Transverse colon (tissue), 4 donors: Measurements from ENCODE around the gene TJP2. TPM values are rescaled to one million over a fixed set of nuclear protein-coding genes. Genes with fewer than 3 reads are reported as not detected.
"Not testable (repeated sequence)": the region's sequence is repeated elsewhere in the genome, so short reads cannot be mapped to it uniquely, and the experiment has no call there.

Experiments used
- DNase-seq: peaks from one replicate; pipeline ENCODE4 v3.0.0-alpha.2; 2019
- H3K27ac ChIP-seq, 4 donors: fragments of 200-600 bp; sonication (generic); 2 replicates each; pipeline ENCODE4 v1.5.1; 2016 to 2018; ENCODE audit warnings: inconsistent platforms in 4 of 4
- H3K27me3 ChIP-seq: fragments of 200-600 bp; sonication (generic); 2 replicates; pipeline ENCODE4 v1.5.1; 2017; ENCODE audit warnings: inconsistent platforms
- H3K36me3 ChIP-seq, 4 donors: fragments of 200-600 bp; sonication (generic); 2 replicates each; pipeline ENCODE4 v1.5.1; 2017 to 2019; ENCODE audit warnings: inconsistent platforms in 4 of 4
- H3K4me1 ChIP-seq, 4 donors: fragments of 200-600 bp; sonication (generic); 2 replicates each; pipeline ENCODE4 v1.5.1; 2017 to 2020; ENCODE audit warnings: inconsistent platforms in 4 of 4
- H3K4me3 ChIP-seq, 4 donors: fragments of 200-600 bp; sonication (generic); 1 replicate in 1 of 4; 2 replicates in 3 of 4; pipeline versions ENCODE4 v1.5.1 to v1.6.1; 2017 to 2019; ENCODE audit warnings: inconsistent platforms in 4 of 4
- H3K9me3 ChIP-seq, 2 donors: fragments of 200-600 bp; sonication (generic); 2 replicates each; pipeline ENCODE4 v1.5.1; 2017 to 2019; ENCODE audit warnings: inconsistent platforms in 2 of 2
- EP300 ChIP-seq: sonication (generic); formaldehyde crosslinking; IDR thresholded peaks from one replicate; pipeline ENCODE4 v1.6.1; 2017; ENCODE audit warnings: antibody characterized with exemption, low read depth
- POLR2A ChIP-seq: fragments of 450-650 bp; IDR thresholded peaks from one replicate; pipeline ENCODE4 v1.6.1; 2016; ENCODE audit warnings: antibody characterized with exemption, mild to moderate bottlenecking, moderate library complexity
- POLR2AphosphoS5 ChIP-seq, 3 donors: sonication (generic); formaldehyde crosslinking; IDR thresholded peaks; one replicate each; pipeline ENCODE4 v1.6.1; 2016; ENCODE audit warnings: antibody characterized with exemption in 3 of 3
- WGBS, 2 donors: methylation state at CpG; one replicate each; pipeline ENCODE4 v1.1.5; 2018; ENCODE audit warnings: low coverage in 1 of 2; 5-methylcytosine and 5-hydroxymethylcytosine counted together
- in situ Hi-C, 4 donors: fragments of 200-750 bp; cut with MboI; loops; one replicate each; pipeline versions ENCODE4 v1.15.0 to v1.15.1; 2017; ENCODE audit warnings: low sequenced_read_pairs in 3 of 4, low pct_ligation_motif_present in 1 of 4, low pct_unique_long_range_greater_than_20kb in 1 of 4
- intact Hi-C: fragments of 100-400 bp; cut with DNase I; formaldehyde crosslinking; loops from one replicate; pipeline ENCODE4 v1.15.1; 2023; ENCODE audit warnings: low total_unique reads
- total RNA-seq, 4 donors: library from RNA; depleted of rRNA; stranded (reverse); fragments of >200 nt; gene quantifications; one replicate each; pipeline ENCODE4 v1.1.0, GENCODE V29; 2016
- TF ChIP-seq, protein P1 (sequence below), 5 experiments: fragments of 200-600 bp in 3 of 5; fragments of 450-650 bp in 2 of 5; sonication (generic) in 3 of 5; IDR thresholded peaks; 1 replicate in 2 of 5; 2 replicates in 3 of 5; pipeline ENCODE4 v1.5.1; 2016 to 2017; ENCODE audit warnings: antibody characterized with exemption in 5 of 5, inconsistent platforms in 3 of 5, mild to moderate bottlenecking in 2 of 5, moderate library complexity in 1 of 5

Gene TJP2
- total RNA-seq, 4 donors from 2014 or later = 128 to 282 (median 202) TPM

GRCh38 chr9:69299315-69299714 lies 125.2 kb downstream of the TJP2 start:
- DNase-seq = no peak
- Histone ChIP-seq H3K36me3 (no peaks in the 10 kb centered on the region), H3K4me1 (no peaks in the 10 kb centered on the region), H3K9me3 (no peaks in the 10 kb centered on the region), H3K27ac (no peak overlapping the region), H3K4me3 (no peak overlapping the region), H3K27me3 (no peaks in the 10 kb centered on the region)
- WGBS, 2 donors = 62% methylated on average over 1 of the region's 1 CpG; no CpG with 5 or more reads in 1 of the 2 donors
- no peak for TF ChIP-seq POLR2A
- no peak for TF ChIP-seq EP300
- no peak for TF ChIP-seq POLR2AphosphoS5 (IDR thresholded peaks at IDR 0.05)
- TF ChIP-seq, protein P1, sequence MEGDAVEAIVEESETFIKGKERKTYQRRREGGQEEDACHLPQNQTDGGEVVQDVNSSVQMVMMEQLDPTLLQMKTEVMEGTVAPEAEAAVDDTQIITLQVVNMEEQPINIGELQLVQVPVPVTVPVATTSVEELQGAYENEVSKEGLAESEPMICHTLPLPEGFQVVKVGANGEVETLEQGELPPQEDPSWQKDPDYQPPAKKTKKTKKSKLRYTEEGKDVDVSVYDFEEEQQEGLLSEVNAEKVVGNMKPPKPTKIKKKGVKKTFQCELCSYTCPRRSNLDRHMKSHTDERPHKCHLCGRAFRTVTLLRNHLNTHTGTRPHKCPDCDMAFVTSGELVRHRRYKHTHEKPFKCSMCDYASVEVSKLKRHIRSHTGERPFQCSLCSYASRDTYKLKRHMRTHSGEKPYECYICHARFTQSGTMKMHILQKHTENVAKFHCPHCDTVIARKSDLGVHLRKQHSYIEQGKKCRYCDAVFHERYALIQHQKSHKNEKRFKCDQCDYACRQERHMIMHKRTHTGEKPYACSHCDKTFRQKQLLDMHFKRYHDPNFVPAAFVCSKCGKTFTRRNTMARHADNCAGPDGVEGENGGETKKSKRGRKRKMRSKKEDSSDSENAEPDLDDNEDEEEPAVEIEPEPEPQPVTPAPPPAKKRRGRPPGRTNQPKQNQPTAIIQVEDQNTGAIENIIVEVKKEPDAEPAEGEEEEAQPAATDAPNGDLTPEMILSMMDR (IDR thresholded peaks at IDR 0.05) = no peak
- in situ Hi-C loops (no loop called here), intact Hi-C loops (no loop called here)

DNA sequence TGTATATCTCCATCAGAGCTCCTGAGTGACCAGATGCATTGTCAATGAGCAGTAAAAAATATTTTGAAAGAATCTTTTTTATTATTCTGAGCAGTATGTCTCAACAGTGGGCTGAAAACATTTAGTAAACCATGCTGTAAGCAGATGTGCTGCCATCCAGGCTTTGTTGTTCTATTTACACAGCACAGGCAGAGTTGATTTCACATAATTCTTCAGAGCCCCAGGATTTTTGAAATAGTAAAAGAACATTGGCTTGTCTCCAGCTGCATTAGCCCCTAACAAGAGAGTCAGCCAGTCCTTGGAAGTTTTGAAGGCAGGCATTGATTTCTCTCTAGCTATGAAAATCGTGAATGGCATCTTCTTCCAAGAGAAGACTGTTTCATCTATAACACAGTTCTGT lies 125.7 kb downstream of the TJP2 start:
- no peaks in the 10 kb centered on the region for H3K27me3 ChIP-seq
- no peak overlapping the region for H3K27ac ChIP-seq
- H3K4me3 ChIP-seq = no peak overlapping the region
- no peaks in the 10 kb centered on the region for H3K36me3 ChIP-seq
- intact Hi-C loops = no loop called here
- no peaks in the 10 kb centered on the region for H3K9me3 ChIP-seq
- no peaks in the 10 kb centered on the region for H3K4me1 ChIP-seq
- TF ChIP-seq EP300 = no peak
- TF ChIP-seq, protein P1 (IDR thresholded peaks at IDR 0.05) = no peak
- no peak for TF ChIP-seq POLR2A
- TF ChIP-seq POLR2AphosphoS5 (IDR thresholded peaks at IDR 0.05) = no peak
- DNase-seq = no peak
- WGBS, 2 donors = 51 to 60% methylated on average over 1 of the region's 1 CpG
- in situ Hi-C loops = no loop called here

GRCh38 chr9:69303331-69303730 lies 129.3 kb downstream of the TJP2 start:
- no peaks in the 10 kb centered on the region for H3K27me3 ChIP-seq
- 74 to 80% methylated on average over 2 of the region's 2 CpGs for WGBS, 2 donors
- H3K4me1 ChIP-seq = no peaks in the 10 kb centered on the region

GRCh38 chr9:69306895-69307445 lies 132.9 kb downstream of the TJP2 start:
- H3K4me3 ChIP-seq, H3K27me3 ChIP-seq, H3K9me3 ChIP-seq, H3K4me1 ChIP-seq, H3K36me3 ChIP-seq, in situ Hi-C loops, H3K27ac ChIP-seq, DNase-seq, intact Hi-C loops: not testable (repeated sequence)
- WGBS, 2 donors = 69 to 74% methylated on average over 4 to 5 of the region's 5 CpGs

More at GRCh38 chr9:69303331-69303730, 129.3 kb downstream of the TJP2 start:
- TF ChIP-seq, protein P1 (IDR thresholded peaks at IDR 0.05) = no peak
- TF ChIP-seq POLR2A (no peak), EP300 (no peak), POLR2AphosphoS5 (IDR thresholded peaks at IDR 0.05) (no peak)
- in situ Hi-C loops (no loop called here), intact Hi-C loops (no loop called here)
- Histone ChIP-seq H3K27ac (no peak overlapping the region), H3K9me3 (no peaks in the 10 kb centered on the region), H3K4me3 (no peak overlapping the region), H3K36me3 (no peaks in the 10 kb centered on the region)
- DNase-seq = no peak
